ENCODE results near the gene RPL7A.

DNA sequence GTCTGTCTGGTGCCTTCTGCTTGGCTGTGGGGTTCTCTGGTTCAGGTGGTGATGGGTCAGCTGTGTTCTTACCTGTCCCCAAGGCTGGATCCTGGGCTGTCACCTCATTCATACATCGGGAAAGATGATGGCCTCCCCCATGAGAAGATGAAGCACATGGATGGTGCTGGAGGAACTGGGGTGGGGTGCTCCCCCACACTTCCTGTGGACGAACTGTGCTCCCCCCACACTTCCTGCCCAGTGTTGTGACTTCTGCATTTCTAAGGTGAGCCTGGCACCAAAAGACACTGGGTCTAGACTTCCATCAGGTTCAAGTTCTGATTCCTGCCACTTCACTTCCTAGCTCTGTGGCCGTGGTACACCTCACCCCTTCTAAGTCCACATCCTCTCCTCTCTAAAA is 7.8 kb upstream of the RPL7A start:
- TF ChIP-seq, protein P1, sequence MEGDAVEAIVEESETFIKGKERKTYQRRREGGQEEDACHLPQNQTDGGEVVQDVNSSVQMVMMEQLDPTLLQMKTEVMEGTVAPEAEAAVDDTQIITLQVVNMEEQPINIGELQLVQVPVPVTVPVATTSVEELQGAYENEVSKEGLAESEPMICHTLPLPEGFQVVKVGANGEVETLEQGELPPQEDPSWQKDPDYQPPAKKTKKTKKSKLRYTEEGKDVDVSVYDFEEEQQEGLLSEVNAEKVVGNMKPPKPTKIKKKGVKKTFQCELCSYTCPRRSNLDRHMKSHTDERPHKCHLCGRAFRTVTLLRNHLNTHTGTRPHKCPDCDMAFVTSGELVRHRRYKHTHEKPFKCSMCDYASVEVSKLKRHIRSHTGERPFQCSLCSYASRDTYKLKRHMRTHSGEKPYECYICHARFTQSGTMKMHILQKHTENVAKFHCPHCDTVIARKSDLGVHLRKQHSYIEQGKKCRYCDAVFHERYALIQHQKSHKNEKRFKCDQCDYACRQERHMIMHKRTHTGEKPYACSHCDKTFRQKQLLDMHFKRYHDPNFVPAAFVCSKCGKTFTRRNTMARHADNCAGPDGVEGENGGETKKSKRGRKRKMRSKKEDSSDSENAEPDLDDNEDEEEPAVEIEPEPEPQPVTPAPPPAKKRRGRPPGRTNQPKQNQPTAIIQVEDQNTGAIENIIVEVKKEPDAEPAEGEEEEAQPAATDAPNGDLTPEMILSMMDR (IDR thresholded peaks at IDR 0.05), result no peak
- no peak for TF ChIP-seq POLR2A (IDR thresholded peaks at IDR 0.05)
